ENCODE data around the gene MACROD2. TPM values are rescaled to one million over a fixed set of nuclear protein-coding genes. Genes with fewer than 3 reads are reported as not detected.

The MACROD2 gene
- total RNA-seq, 2 donors from 2014 or later, result 8.0 to 19.4 TPM

GRCh38 chr20:14778875-14779274, 783.6 kb downstream of the MACROD2 start:
- Histone ChIP-seq H3K4me3 (no peak overlapping the region), H3K27me3 (replicated peaks; ENCODE audit: insufficient read depth) (no peaks in the 10 kb centered on the region), H3K36me3 (no peaks in the 10 kb centered on the region), H3K27ac (no peak overlapping the region), H3K4me1 (replicated peaks) (no peaks in the 10 kb centered on the region), H3K9me3 (no peaks in the 10 kb centered on the region)
- intact Hi-C loops (cut with DNase I), result no loop called here
- WGBS, result 88% methylated on average over 3 of the region's 3 CpGs
- no peak for DNase-seq (ENCODE audit: low spot score)
- TF ChIP-seq POLR2A (IDR thresholded peaks at IDR 0.05) (no peak), POLR2AphosphoS5 (IDR thresholded peaks at IDR 0.05) (no peak), CTCF (IDR thresholded peaks at IDR 0.05) (no peak)

- 92% methylated on average over 2 of the region's 2 CpGs for WGBS
- no peaks in the 10 kb centered on the region for H3K36me3 ChIP-seq
- H3K4me3 ChIP-seq, result no peak overlapping the region
- H3K27ac ChIP-seq, result no peak overlapping the region
- H3K27me3 ChIP-seq (replicated peaks; ENCODE audit: insufficient read depth), result no peaks in the 10 kb centered on the region
- TF ChIP-seq CTCF (IDR thresholded peaks at IDR 0.05) (no peak), POLR2AphosphoS5 (IDR thresholded peaks at IDR 0.05) (no peak), POLR2A (IDR thresholded peaks at IDR 0.05) (no peak)
- no peaks in the 10 kb centered on the region for H3K9me3 ChIP-seq
- intact Hi-C loops (cut with DNase I), result no loop called here
- no peaks in the 10 kb centered on the region for H3K4me1 ChIP-seq (replicated peaks)
- no peak for DNase-seq (ENCODE audit: low spot score)
Measured at GRCh38 chr20:14780508-14780907, 785.2 kb downstream of the MACROD2 start.

- no peak for DNase-seq (ENCODE audit: low spot score)
- 96% methylated on average over 2 of the region's 2 CpGs for WGBS
- no peak overlapping the region for H3K27ac ChIP-seq
- no peak for TF ChIP-seq POLR2AphosphoS5 (IDR thresholded peaks at IDR 0.05)
- intact Hi-C loops (cut with DNase I), result no loop called here
- no peaks in the 10 kb centered on the region for H3K9me3 ChIP-seq
- H3K4me3 ChIP-seq, result no peak overlapping the region
- no peaks in the 10 kb centered on the region for H3K4me1 ChIP-seq (replicated peaks)
- H3K27me3 ChIP-seq (replicated peaks; ENCODE audit: insufficient read depth), result no peaks in the 10 kb centered on the region
- H3K36me3 ChIP-seq, result no peaks in the 10 kb centered on the region
Measured at GRCh38 chr20:14782731-14783130, 787.4 kb downstream of the MACROD2 start.

- H3K4me3 ChIP-seq, result no peak overlapping the region
- 97% methylated on average over 2 of the region's 2 CpGs for WGBS
- no peaks in the 10 kb centered on the region for H3K27me3 ChIP-seq (replicated peaks; ENCODE audit: insufficient read depth)
- TF ChIP-seq POLR2A (IDR thresholded peaks at IDR 0.05), result no peak
- no peak for TF ChIP-seq CTCF (IDR thresholded peaks at IDR 0.05)
- no peak for TF ChIP-seq POLR2AphosphoS5 (IDR thresholded peaks at IDR 0.05)
- intact Hi-C loops (cut with DNase I), result no loop called here
- H3K36me3 ChIP-seq, result no peaks in the 10 kb centered on the region
- H3K9me3 ChIP-seq, result no peaks in the 10 kb centered on the region
- DNase-seq (ENCODE audit: low spot score), result no peak
- H3K4me1 ChIP-seq (replicated peaks), result no peaks in the 10 kb centered on the region
- H3K27ac ChIP-seq, result no peak overlapping the region
Measured at GRCh38 chr20:14783766-14784165, 788.5 kb downstream of the MACROD2 start.

GRCh38 chr20:14785065-14785743, 789.9 kb downstream of the MACROD2 start:
- H3K9me3 ChIP-seq, result no peaks in the 10 kb centered on the region
- no peak overlapping the region for H3K4me3 ChIP-seq
- intact Hi-C loops (cut with DNase I), result no loop called here
- no peaks in the 10 kb centered on the region for H3K27me3 ChIP-seq (replicated peaks; ENCODE audit: insufficient read depth)
- no peak overlapping the region for H3K27ac ChIP-seq
- no peaks in the 10 kb centered on the region for H3K36me3 ChIP-seq
- DNase-seq (ENCODE audit: low spot score), result no peak
- WGBS, result 83% methylated on average over 3 of the region's 3 CpGs
- no peaks in the 10 kb centered on the region for H3K4me1 ChIP-seq (replicated peaks)
- TF ChIP-seq POLR2A (IDR thresholded peaks at IDR 0.05) (no peak), POLR2AphosphoS5 (IDR thresholded peaks at IDR 0.05) (no peak), CTCF (IDR thresholded peaks at IDR 0.05) (no peak)
